HepG2 (cell line): ENCODE results near the gene SPAG4. TPM values are rescaled to one million over a fixed set of nuclear protein-coding genes. Genes with fewer than 3 reads are reported as not detected.

ENCODE experiments used
- CREB1 ChIP-seq, 2 experiments: fragments of 450-650 bp in 1 of 2; IDR thresholded peaks; 2 replicates each; pipeline ENCODE4 v1.6.1; 2016 to 2017; ENCODE audit warnings: control low read depth in 1 of 2, mild to moderate bottlenecking in 1 of 2, missing compliant biosample characterization in 1 of 2, missing genetic modification characterization in 1 of 2
- EEA1 ChIP-seq: sonication (generic); formaldehyde crosslinking; IDR thresholded peaks from 2 replicates; pipeline ENCODE4 v1.5.1; 2020; ENCODE audit warnings: mild to moderate bottlenecking, missing genetic modification reagents, borderline replicate concordance
- EED ChIP-seq: sonication (generic); formaldehyde crosslinking; IDR thresholded peaks from 2 replicates; pipeline ENCODE4 v1.5.0; 2020; ENCODE audit warnings: mild to moderate bottlenecking, missing genetic modification reagents
- HIVEP1 ChIP-seq: sonication (generic); formaldehyde crosslinking; IDR thresholded peaks from 2 replicates; pipeline ENCODE4 v1.4.0; 2020; ENCODE audit warnings: mild to moderate bottlenecking, missing genetic modification reagents
- KDM1A ChIP-seq: IDR thresholded peaks from 2 replicates; pipeline ENCODE4 v1.6.1; 2016; ENCODE audit warnings: missing compliant biosample characterization
- NKX3-1 ChIP-seq: sonication (generic); formaldehyde crosslinking; IDR thresholded peaks from 2 replicates; pipeline ENCODE4 v1.5.0; 2020; ENCODE audit warnings: missing genetic modification reagents
- PREB ChIP-seq: sonication (generic); formaldehyde crosslinking; IDR thresholded peaks from 2 replicates; pipeline ENCODE4 v1.4.0; 2020; ENCODE audit warnings: missing genetic modification reagents
- SATB2 ChIP-seq: sonication (generic); formaldehyde crosslinking; IDR thresholded peaks from 2 replicates; pipeline ENCODE4 v1.5.0; 2020; ENCODE audit warnings: missing genetic modification reagents
- SOX6 ChIP-seq, 2 experiments: fragments of 450-650 bp in 1 of 2; sonication (generic) in 1 of 2; formaldehyde crosslinking in 1 of 2; IDR thresholded peaks; 2 replicates each; pipeline versions ENCODE4 v1.4.0 to v1.6.1; 2017 to 2020; ENCODE audit warnings: antibody characterized with exemption in 1 of 2, mild to moderate bottlenecking in 1 of 2, missing genetic modification reagents in 1 of 2
- ZEB1 ChIP-seq: IDR thresholded peaks from 2 replicates; pipeline ENCODE4 v1.6.1; 2012; ENCODE audit warnings: mild to moderate bottlenecking, low read depth, inconsistent platforms; ENCODE audit not compliant: insufficient replicate concordance
- ZNF468 ChIP-seq: sonication (generic); formaldehyde crosslinking; IDR thresholded peaks from 2 replicates; pipeline ENCODE4 v1.8.0; 2022; ENCODE audit warnings: mild to moderate bottlenecking, moderate library complexity, missing genetic modification reagents
- ZNF501 ChIP-seq: sonication (generic); formaldehyde crosslinking; IDR thresholded peaks from 2 replicates; pipeline ENCODE4 v1.5.1; 2020; ENCODE audit warnings: mild to moderate bottlenecking, moderate library complexity, missing genetic modification reagents
- ZNF619 ChIP-seq: sonication (generic); formaldehyde crosslinking; IDR thresholded peaks from 2 replicates; pipeline ENCODE4 v1.4.0; 2020; ENCODE audit warnings: mild to moderate bottlenecking, missing genetic modification reagents
- polyA plus RNA-seq, 8 experiments: library from polyadenylated mRNA; depleted of rRNA in 3 of 8; stranded (reverse) in 7 of 8; unstranded in 1 of 8; fragments of >200 nt; fragmentation: Illumina TruSeq in 4 of 8; extraction: Trizol in 4 of 8; gene quantifications; 2 replicates each; pipeline versions ENCODE4 v1.2.1 to v1.2.3, GENCODE V29; 2011 to 2016; ENCODE audit warnings: low read depth in 4 of 8, missing spikeins in 1 of 8, mixed read lengths in 1 of 8; ENCODE audit not compliant: insufficient read depth in 1 of 8
- total RNA-seq, 5 experiments: library from RNA; depleted of rRNA; stranded (reverse); fragments of >200 nt; fragmentation: Illumina TruSeq; extraction: Trizol; gene quantifications; 2 replicates each; pipeline ENCODE4 v1.2.3, GENCODE V29; 2016; ENCODE audit warnings: low read depth in 1 of 5
- TF ChIP-seq, protein P1 (sequence below): sonication (generic); formaldehyde crosslinking; IDR thresholded peaks from 2 replicates; pipeline ENCODE4 v1.8.1; 2023; ENCODE audit warnings: mild to moderate bottlenecking, missing genetic modification reagents, borderline replicate concordance
- TF ChIP-seq, protein P2 (sequence below): sonication (generic); formaldehyde crosslinking; IDR thresholded peaks from 2 replicates; pipeline ENCODE4 v1.5.0; 2020; ENCODE audit warnings: mild to moderate bottlenecking, missing genetic modification reagents
- TF ChIP-seq, protein P3 (sequence below), 2 experiments: IDR thresholded peaks; 2 replicates each; pipeline ENCODE4 v1.6.1; 2011 to 2012; ENCODE audit warnings: low read length in 2 of 2, borderline replicate concordance in 1 of 2, low read depth in 1 of 2, mild to moderate bottlenecking in 1 of 2, moderate library complexity in 1 of 2
- TF ChIP-seq, protein P4 (sequence below): sonication (generic); formaldehyde crosslinking; IDR thresholded peaks from 2 replicates; pipeline ENCODE4 v1.5.0; 2020; ENCODE audit warnings: missing genetic modification reagents, mild to moderate bottlenecking, borderline replicate concordance
- TF ChIP-seq, protein P5 (sequence below): sonication (generic); formaldehyde crosslinking; IDR thresholded peaks from 2 replicates; pipeline ENCODE4 v1.8.1; 2023; ENCODE audit warnings: mild to moderate bottlenecking, missing genetic modification reagents

Gene SPAG4
- total and polyA plus RNA-seq, 2 of the 13 experiments (the other 11 are each of a cell fraction or from before 2014, with no cell fraction given) = 5.8 to 137 TPM

GRCh38 chr20:35616465-35617396 is 1.1 kb downstream of the SPAG4 start (continued):
- TF ChIP-seq PREB = no peak
- no peak for TF ChIP-seq ZEB1
- peak; percentile 30; the same call in 1 of the 2 replicates for TF ChIP-seq CREB1 (IDR thresholded peaks at IDR 0.05)
- TF ChIP-seq CREB1 (CRISPR knock-in tag; IDR thresholded peaks at IDR 0.05) = peak; percentile 57
- TF ChIP-seq SOX6 (IDR thresholded peaks at IDR 0.05) = no peak
- TF ChIP-seq SOX6 (CRISPR knock-in tag; IDR thresholded peaks at IDR 0.05) = peak; percentile 36; the same call in 1 of the 2 replicates
- TF ChIP-seq HIVEP1 (CRISPR knock-in tag) = peak; percentile 91
- TF ChIP-seq KDM1A (CRISPR knock-in tag) = peak; percentile 96
- no peak for TF ChIP-seq ZNF619 (CRISPR knock-in tag)
- peak; percentile 63; the same call in 1 of the 2 replicates for TF ChIP-seq EEA1 (CRISPR knock-in tag)
- peak; percentile 42; the same call in 1 of the 2 replicates for TF ChIP-seq ZNF501 (CRISPR knock-in tag)
- peak; percentile 90; the same call in 1 of the 2 replicates for TF ChIP-seq ZNF468 (CRISPR knock-in tag)
- TF ChIP-seq, protein P1, sequence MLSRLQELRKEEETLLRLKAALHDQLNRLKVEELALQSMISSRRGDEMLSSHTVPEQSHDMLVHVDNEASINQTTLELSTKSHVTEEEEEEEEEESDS (CRISPR knock-in tag) = no peak
- no peak; the same call in 1 of the 2 replicates for TF ChIP-seq NKX3-1
- TF ChIP-seq, protein P2, sequence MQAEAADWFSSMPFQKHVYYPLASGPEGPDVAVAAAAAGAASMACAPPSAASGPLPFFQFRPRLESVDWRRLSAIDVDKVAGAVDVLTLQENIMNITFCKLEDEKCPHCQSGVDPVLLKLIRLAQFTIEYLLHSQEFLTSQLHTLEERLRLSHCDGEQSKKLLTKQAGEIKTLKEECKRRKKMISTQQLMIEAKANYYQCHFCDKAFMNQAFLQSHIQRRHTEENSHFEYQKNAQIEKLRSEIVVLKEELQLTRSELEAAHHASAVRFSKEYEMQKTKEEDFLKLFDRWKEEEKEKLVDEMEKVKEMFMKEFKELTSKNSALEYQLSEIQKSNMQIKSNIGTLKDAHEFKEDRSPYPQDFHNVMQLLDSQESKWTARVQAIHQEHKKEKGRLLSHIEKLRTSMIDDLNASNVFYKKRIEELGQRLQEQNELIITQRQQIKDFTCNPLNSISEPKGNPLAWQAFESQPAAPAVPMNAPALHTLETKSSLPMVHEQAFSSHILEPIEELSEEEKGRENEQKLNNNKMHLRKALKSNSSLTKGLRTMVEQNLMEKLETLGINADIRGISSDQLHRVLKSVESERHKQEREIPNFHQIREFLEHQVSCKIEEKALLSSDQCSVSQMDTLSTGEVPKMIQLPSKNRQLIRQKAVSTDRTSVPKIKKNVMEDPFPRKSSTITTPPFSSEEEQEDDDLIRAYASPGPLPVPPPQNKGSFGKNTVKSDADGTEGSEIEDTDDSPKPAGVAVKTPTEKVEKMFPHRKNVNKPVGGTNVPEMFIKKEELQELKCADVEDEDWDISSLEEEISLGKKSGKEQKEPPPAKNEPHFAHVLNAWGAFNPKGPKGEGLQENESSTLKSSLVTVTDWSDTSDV (CRISPR knock-in tag) = no peak
- TF ChIP-seq, protein P3, sequence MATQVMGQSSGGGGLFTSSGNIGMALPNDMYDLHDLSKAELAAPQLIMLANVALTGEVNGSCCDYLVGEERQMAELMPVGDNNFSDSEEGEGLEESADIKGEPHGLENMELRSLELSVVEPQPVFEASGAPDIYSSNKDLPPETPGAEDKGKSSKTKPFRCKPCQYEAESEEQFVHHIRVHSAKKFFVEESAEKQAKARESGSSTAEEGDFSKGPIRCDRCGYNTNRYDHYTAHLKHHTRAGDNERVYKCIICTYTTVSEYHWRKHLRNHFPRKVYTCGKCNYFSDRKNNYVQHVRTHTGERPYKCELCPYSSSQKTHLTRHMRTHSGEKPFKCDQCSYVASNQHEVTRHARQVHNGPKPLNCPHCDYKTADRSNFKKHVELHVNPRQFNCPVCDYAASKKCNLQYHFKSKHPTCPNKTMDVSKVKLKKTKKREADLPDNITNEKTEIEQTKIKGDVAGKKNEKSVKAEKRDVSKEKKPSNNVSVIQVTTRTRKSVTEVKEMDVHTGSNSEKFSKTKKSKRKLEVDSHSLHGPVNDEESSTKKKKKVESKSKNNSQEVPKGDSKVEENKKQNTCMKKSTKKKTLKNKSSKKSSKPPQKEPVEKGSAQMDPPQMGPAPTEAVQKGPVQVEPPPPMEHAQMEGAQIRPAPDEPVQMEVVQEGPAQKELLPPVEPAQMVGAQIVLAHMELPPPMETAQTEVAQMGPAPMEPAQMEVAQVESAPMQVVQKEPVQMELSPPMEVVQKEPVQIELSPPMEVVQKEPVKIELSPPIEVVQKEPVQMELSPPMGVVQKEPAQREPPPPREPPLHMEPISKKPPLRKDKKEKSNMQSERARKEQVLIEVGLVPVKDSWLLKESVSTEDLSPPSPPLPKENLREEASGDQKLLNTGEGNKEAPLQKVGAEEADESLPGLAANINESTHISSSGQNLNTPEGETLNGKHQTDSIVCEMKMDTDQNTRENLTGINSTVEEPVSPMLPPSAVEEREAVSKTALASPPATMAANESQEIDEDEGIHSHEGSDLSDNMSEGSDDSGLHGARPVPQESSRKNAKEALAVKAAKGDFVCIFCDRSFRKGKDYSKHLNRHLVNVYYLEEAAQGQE (IDR thresholded peaks at IDR 0.05; ENCODE audit: borderline replicate concordance in 1 of 2, low read depth in 1 of 2, low read length in 2 of 2) = peak in 1 of 2 experiments; percentile 56; a peak in 2 of 4 replicates
- TF ChIP-seq EED (CRISPR knock-in tag) = peak; percentile 64; the same call in 1 of the 2 replicates
- TF ChIP-seq, protein P4, sequence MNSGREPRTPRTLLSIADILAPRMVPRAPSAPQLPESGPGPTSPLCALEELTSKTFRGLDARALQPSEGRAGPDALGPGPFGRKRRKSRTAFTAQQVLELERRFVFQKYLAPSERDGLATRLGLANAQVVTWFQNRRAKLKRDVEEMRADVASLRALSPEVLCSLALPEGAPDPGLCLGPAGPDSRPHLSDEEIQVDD (CRISPR knock-in tag) = peak; percentile 54
- TF ChIP-seq SATB2 = 0 out of 2 replicates have a peak, but pooled peaks have one; percentile 56
- TF ChIP-seq, protein P5, sequence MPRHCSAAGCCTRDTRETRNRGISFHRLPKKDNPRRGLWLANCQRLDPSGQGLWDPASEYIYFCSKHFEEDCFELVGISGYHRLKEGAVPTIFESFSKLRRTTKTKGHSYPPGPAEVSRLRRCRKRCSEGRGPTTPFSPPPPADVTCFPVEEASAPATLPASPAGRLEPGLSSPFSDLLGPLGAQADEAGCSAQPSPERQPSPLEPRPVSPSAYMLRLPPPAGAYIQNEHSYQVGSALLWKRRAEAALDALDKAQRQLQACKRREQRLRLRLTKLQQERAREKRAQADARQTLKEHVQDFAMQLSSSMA (CRISPR knock-in tag) = peak; percentile 60; the same call in 1 of the 2 replicates
